Dermis microvascular lymphatic vessel endothelial cell (primary cell): ENCODE data around the gene FAM3A. TPM values are rescaled to one million over a fixed set of nuclear protein-coding genes. Genes with fewer than 3 reads are reported as not detected.

Experiments used
- DNase-seq, 2 donors: peaks; one replicate each; pipeline versions ENCODE4 v3.0.0 to v3.0.0-alpha.2; 2010; ENCODE audit warnings: low read depth in 2 of 2
- total RNA-seq: library from RNA; depleted of rRNA; stranded (reverse); fragments of >200 nt; gene quantifications from 2 replicates; pipeline ENCODE4 v1.2.1, GENCODE V29; 2014

The FAM3A gene
- total RNA-seq, 1 donor from 2014 or later: 13.7 TPM

DNA sequence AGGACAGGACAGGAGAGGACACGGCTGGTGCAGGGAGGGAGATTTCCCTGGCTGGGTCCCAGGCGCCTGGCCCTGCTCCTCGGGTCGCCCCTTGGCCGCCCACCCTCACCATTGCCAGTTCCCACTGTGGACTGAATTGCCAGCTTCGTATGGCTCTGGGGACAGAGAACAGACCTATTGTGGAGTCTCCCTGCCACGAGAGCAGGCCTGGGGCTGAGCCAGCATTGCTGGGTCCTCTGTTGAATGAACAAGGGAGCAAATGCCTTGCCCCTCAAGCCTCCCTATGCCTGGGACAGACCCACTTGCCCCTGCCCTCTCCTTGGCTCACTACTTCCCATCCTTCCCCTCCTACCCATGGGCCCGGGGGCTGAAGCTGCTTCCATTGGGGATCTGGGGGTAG is 53.6 kb downstream of the FAM3A start:
- DNase-seq: no peak

- DNase-seq: no peak
Measured at GRCh38 chrX:154460326-154460725, 55.7 kb downstream of the FAM3A start.

GRCh38 chrX:154459832-154460231 is 56.2 kb downstream of the FAM3A start:
- no peak for DNase-seq

DNA sequence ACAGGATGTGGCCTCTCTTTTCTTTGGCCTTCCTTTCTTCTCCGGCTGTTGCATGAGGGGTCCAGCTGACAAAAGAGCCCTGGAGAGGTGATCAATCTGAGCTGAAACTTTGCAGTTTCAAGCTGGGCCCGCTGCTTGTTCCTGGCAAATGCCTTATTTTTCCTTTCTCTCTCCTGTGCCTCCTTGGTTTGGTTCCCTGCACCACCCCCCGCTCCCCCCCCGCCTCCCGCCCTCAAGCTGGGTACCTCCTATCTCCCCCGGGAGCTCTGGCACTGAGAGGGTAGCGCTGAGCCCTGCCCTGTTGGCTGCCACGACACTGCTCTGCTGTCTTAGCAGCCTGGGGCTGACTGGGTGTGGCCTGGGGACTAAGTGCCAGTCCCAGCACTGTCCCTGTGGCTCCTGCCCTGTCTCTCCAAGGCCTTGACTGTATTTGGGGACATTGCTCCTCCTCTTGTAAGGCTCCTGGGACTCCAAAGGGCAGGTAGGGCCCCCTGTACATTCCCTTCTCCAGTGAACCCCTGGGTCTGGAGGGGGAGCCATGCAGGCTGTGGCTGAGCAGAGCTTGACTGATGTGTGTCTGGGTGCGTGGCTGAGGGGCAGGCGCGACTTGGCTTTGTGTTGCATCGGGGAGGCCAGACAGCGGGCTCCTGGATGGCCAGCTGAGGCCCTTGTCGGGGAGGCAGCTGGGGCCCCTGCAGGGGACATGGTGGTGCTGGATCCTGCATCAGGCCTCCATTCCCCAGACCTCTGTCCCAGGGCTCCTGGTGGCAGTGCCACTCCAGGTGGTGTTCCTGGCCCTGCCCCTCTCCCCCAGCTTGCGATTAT is 56.9 kb downstream of the FAM3A start:
- DNase-seq: peak in 1 of 2 donors; percentile 18

DNA sequence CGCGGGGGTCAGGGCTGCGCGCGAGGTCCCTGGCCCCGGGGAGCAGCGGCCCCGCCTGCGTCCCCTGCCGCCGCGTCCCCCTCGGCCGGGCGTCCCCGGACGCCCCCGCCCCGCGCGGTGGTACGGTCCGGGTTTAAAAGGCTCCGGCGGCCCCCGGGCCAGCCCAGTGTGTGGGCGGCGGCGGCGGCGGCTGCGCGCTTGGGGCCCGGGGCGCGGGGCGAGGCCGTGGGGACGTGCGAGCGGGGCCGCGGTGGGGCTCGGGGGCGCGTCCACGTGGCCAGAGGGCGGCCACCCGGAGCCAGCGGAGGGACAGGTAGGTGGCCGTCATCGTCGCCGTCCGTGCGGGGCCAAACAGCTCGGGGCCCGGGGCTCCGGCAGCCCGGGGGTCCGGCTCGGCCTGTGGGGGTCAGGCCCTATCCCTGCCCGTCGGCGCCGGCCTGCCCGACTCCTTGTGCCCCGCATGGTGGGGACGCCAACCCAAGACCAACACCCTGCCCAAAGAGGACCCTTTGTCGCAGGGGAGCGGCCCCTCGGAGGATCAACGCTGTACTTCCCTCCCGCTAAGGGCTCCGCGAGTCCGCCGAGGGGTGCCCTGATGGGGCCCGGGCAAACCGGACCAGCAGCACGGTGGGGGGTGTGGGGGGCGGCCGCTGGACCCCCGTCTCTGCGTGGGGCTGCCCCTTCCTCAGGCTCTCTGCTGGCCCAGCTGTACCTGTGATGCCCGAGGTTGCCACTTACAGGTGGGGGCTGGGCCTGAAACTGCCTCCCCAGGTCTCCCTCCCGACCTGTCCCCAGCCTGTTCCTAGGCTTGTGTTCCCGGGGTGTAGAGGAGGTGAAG is 57.7 kb downstream of the FAM3A start, which contains the start of gene PLXNA3:
Gene PLXNA3, plus strand, starts transcription at position 166 of the 838 bp plus-strand sequence. CDS start 1,903 bp downstream, outside the sequence.
- peak in 1 of 2 donors; percentile 43 for DNase-seq

DNA sequence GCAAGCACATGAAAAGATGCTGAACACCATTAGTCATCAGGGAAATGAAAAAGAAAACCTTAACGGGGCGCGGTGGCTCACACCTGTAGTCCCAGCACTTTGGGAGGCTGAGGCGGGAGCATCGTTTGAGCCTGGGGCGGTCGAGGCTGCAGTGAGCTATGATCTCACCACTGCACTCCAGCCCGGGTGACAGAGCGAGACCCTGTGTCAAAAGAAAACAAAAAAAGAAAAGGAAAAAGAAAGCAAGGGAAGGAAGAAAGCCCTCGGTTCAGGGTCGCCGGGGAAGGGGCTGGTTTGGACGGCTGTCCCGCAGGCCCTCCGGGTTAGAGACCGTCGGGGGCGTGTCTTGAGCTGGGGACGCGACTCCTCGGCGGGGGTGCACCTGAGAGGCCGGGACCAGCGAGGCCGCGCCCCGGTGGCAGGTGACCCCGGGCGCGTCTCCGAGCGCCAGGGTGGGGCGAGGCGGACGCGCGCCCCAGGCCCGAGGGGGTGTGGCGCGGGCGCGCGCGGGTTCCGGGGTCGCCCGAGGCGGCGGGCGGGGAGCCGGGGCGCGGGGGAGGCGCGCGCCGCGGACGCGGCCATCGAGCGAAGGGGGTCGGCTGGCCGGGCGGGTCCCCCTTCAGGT is 58.4 kb downstream of the FAM3A start:
- peak in 1 of 2 donors; percentile 14 for DNase-seq

Other genes starting within 250 kb of the FAM3A start
- gene TEX28, start 221.1 kb downstream of the FAM3A start, total RNA-seq: 0.13 TPM in 1 of 2 replicates, not detected in the other
- gene TKTL1, start 220.4 kb downstream of the FAM3A start, total RNA-seq: under 0.01 TPM in 1 of 2 replicates, not detected in the other
- 1,135 and 1,161 TPM in 2 replicates for gene FLNA, start 141.6 kb downstream of the FAM3A start, total RNA-seq
- gene EMD, start 136.9 kb downstream of the FAM3A start, total RNA-seq: 17.8 and 20.5 TPM in 2 replicates
- 2,372 and 2,629 TPM in 2 replicates for gene RPL10, start 117.9 kb downstream of the FAM3A start, total RNA-seq
- gene DNASE1L1, start 107.0 kb downstream of the FAM3A start, total RNA-seq: 105 and 121 TPM in 2 replicates
- gene TAFAZZIN, start 104.7 kb downstream of the FAM3A start, total RNA-seq: 11.9 and 14.9 TPM in 2 replicates
- gene ATP6AP1, start 87.6 kb downstream of the FAM3A start, total RNA-seq: 58.0 and 105 TPM in 2 replicates
- gene GDI1, start 79.1 kb downstream of the FAM3A start, total RNA-seq: 27.0 and 43.0 TPM in 2 replicates
- gene FAM50A, start 72.1 kb downstream of the FAM3A start, total RNA-seq: 43.9 and 60.2 TPM in 2 replicates
- 3.0 and 6.2 TPM in 2 replicates for gene PLXNA3, start 58.0 kb downstream of the FAM3A start, total RNA-seq
- gene LAGE3, start 37.0 kb downstream of the FAM3A start, total RNA-seq: 14.9 and 16.9 TPM in 2 replicates
- gene UBL4A, start 29.6 kb downstream of the FAM3A start, total RNA-seq: 29.8 and 38.1 TPM in 2 replicates
- gene SLC10A3, start 25.6 kb downstream of the FAM3A start, total RNA-seq: 8.1 and 14.4 TPM in 2 replicates
- 33.9 and 35.4 TPM in 2 replicates for gene G6PD, start 30.6 kb upstream of the FAM3A start, total RNA-seq
- gene IKBKG, start 31.4 kb upstream of the FAM3A start, total RNA-seq: 12.1 and 12.8 TPM in 2 replicates
- gene CTAG1A, start 68.9 kb upstream of the FAM3A start, total RNA-seq: not detected in 2 replicates
- gene CTAG1B, start 103.0 kb upstream of the FAM3A start, total RNA-seq: not detected in 2 replicates
- not detected in 2 replicates for gene CTAG2, start 137.3 kb upstream of the FAM3A start, total RNA-seq
- gene GAB3, start 234.8 kb upstream of the FAM3A start, total RNA-seq: 6.7 and 11.6 TPM in 2 replicates
- gene DKC1, start 246.6 kb upstream of the FAM3A start, total RNA-seq: 37.1 and 46.3 TPM in 2 replicates